Brain microvascular endothelial cell (primary cell): ENCODE results near the gene OXER1.

Experiments used
- DNase-seq: peaks from one replicate; pipeline ENCODE4 v3.0.0-alpha.2; 2020
- H3K27ac ChIP-seq: fragments of 250-450 bp; sonication (Bioruptor Pico); 2 replicates; pipeline ENCODE4 v1.5.1; 2020; ENCODE audit warnings: mild to moderate bottlenecking, moderate library complexity
- H3K27me3 ChIP-seq: fragments of 250-450 bp; sonication (Bioruptor Pico); replicated peaks from 2 replicates; pipeline ENCODE4 v1.5.1; 2020; ENCODE audit warnings: mild to moderate bottlenecking
- H3K36me3 ChIP-seq: fragments of 250-450 bp; sonication (Bioruptor Pico); replicated peaks from 2 replicates; pipeline ENCODE4 v1.5.1; 2020; ENCODE audit warnings: mild to moderate bottlenecking
- H3K4me3 ChIP-seq: 2 replicates; pipeline ENCODE4 v1.5.1; 2011; ENCODE audit warnings: low read depth, mild to moderate bottlenecking, control low read depth, low read length, moderate library complexity
- CTCF ChIP-seq: IDR thresholded peaks from 2 replicates; pipeline ENCODE4 v1.5.1; 2011; ENCODE audit warnings: low read depth, mild to moderate bottlenecking, moderate library complexity, low read length, control low read depth, inconsistent platforms; ENCODE audit errors: missing control alignments
- in situ Hi-C: cut with HindIII; loops from 2 replicates; pipeline ENCODE4 v1.10.0; 2017; ENCODE audit warnings: low sequenced_read_pairs, low pct_ligation_motif_present

OXER1 gene

GRCh38 chr2:42781181-42781580 lies 17.2 kb upstream of the OXER1 start:
- no peak for TF ChIP-seq CTCF
- no peak for DNase-seq
- Histone ChIP-seq H3K4me3 (no peak overlapping the region), H3K27me3 (no peaks in the 10 kb centered on the region), H3K36me3 (no peaks in the 10 kb centered on the region), H3K27ac (no peak overlapping the region)
- in situ Hi-C loops = no loop called here

- no peak overlapping the region for H3K4me3 ChIP-seq
- no peaks in the 10 kb centered on the region for H3K36me3 ChIP-seq
- in situ Hi-C loops = no loop called here
- no peaks in the 10 kb centered on the region for H3K27me3 ChIP-seq
- DNase-seq = no peak
- TF ChIP-seq CTCF = no peak
- H3K27ac ChIP-seq = no peak overlapping the region
Measured at GRCh38 chr2:42777883-42778805, 14.2 kb upstream of the OXER1 start.

- Histone ChIP-seq H3K4me3 (no peak overlapping the region), H3K36me3 (no peaks in the 10 kb centered on the region), H3K27ac (no peak overlapping the region), H3K27me3 (no peaks in the 10 kb centered on the region)
- in situ Hi-C loops = no loop called here
- no peak for DNase-seq
- no peak for TF ChIP-seq CTCF
Measured at GRCh38 chr2:42775810-42776209, 11.9 kb upstream of the OXER1 start.

- Histone ChIP-seq H3K4me3 (no peak overlapping the region), H3K36me3 (no peaks in the 10 kb centered on the region), H3K27ac (no peak overlapping the region), H3K27me3 (no peaks in the 10 kb centered on the region)
- DNase-seq = no peak
- no peak for TF ChIP-seq CTCF
- in situ Hi-C loops = no loop called here
Measured at GRCh38 chr2:42775186-42775585, 11.3 kb upstream of the OXER1 start.

- H3K27ac ChIP-seq = no peak overlapping the region
- DNase-seq = no peak
- in situ Hi-C loops = no loop called here
- TF ChIP-seq CTCF = no peak
- H3K36me3 ChIP-seq = no peaks in the 10 kb centered on the region
- no peak overlapping the region for H3K4me3 ChIP-seq
- no peaks in the 10 kb centered on the region for H3K27me3 ChIP-seq
Measured at GRCh38 chr2:42771546-42772153, 7.7 kb upstream of the OXER1 start.
